GM23248 (cell line): Measurements from ENCODE around the gene GPR149. TPM values are rescaled to one million over a fixed set of nuclear protein-coding genes. Genes with fewer than 3 reads are reported as not detected.

Source experiments
- DNase-seq: peaks from one replicate; pipeline ENCODE4 v3.0.0-alpha.2; 2015
- H2AFZ ChIP-seq: fragments of 200-600 bp; sonication (generic); 2 replicates; pipeline ENCODE4 v1.6.1; 2016; ENCODE audit warnings: antibody characterized with exemption
- H3F3A ChIP-seq: fragments of 200-600 bp; sonication (generic); 2 replicates; pipeline ENCODE4 v1.6.1; 2016; ENCODE audit warnings: mild to moderate bottlenecking, antibody characterized with exemption, mixed run types; ENCODE audit not compliant: insufficient read depth
- H3K27ac ChIP-seq: fragments of 200-600 bp; sonication (generic); 2 replicates; pipeline ENCODE4 v1.5.1; 2016; ENCODE audit warnings: mild to moderate bottlenecking
- H3K27me3 ChIP-seq: fragments of 200-600 bp; sonication (generic); replicated peaks from 2 replicates; pipeline ENCODE4 v1.6.1; 2016; ENCODE audit warnings: mild to moderate bottlenecking; ENCODE audit not compliant: insufficient read depth
- H3K36me3 ChIP-seq: fragments of 200-600 bp; sonication (generic); 2 replicates; pipeline ENCODE4 v1.6.1; 2016; ENCODE audit warnings: low read depth, mild to moderate bottlenecking
- H3K4me1 ChIP-seq: fragments of 200-600 bp; sonication (generic); 2 replicates; pipeline ENCODE4 v1.6.1; 2016; ENCODE audit warnings: mild to moderate bottlenecking; ENCODE audit not compliant: insufficient read depth
- H3K4me2 ChIP-seq: fragments of 200-600 bp; sonication (generic); one replicate; pipeline ENCODE4 v1.6.1; 2016; ENCODE audit warnings: mild to moderate bottlenecking; ENCODE audit not compliant: unreplicated experiment
- H3K4me3 ChIP-seq: fragments of 200-600 bp; sonication (generic); 2 replicates; pipeline ENCODE4 v1.5.1; 2016; ENCODE audit warnings: mild to moderate bottlenecking
- H3K79me2 ChIP-seq: fragments of 200-600 bp; sonication (generic); 2 replicates; pipeline ENCODE4 v1.6.1; 2016; ENCODE audit warnings: mild to moderate bottlenecking; ENCODE audit not compliant: insufficient read depth
- H3K9ac ChIP-seq: fragments of 200-600 bp; sonication (generic); 2 replicates; pipeline ENCODE4 v1.6.1; 2016; ENCODE audit warnings: mild to moderate bottlenecking
- H3K9me2 ChIP-seq: fragments of 200-600 bp; sonication (generic); 2 replicates; pipeline ENCODE4 v1.6.1; 2016; ENCODE audit warnings: mixed run types, mild to moderate bottlenecking, moderate library complexity; ENCODE audit not compliant: insufficient read depth
- H3K9me3 ChIP-seq: fragments of 200-600 bp; sonication (generic); one replicate; pipeline ENCODE4 v1.6.1; 2017; ENCODE audit warnings: low read depth
- H4K20me1 ChIP-seq: fragments of 200-600 bp; sonication (generic); 2 replicates; pipeline ENCODE4 v1.6.0; 2016; ENCODE audit not compliant: insufficient read depth
- EZH2 ChIP-seq: fragments of 200-600 bp; sonication (generic); IDR thresholded peaks from 2 replicates; pipeline ENCODE4 v1.6.1; 2018; ENCODE audit warnings: antibody characterized with exemption, mild to moderate bottlenecking; ENCODE audit not compliant: insufficient read depth, poor library complexity, severe bottlenecking
- EZH2phosphoT487 ChIP-seq: fragments of 200-600 bp; sonication (generic); IDR thresholded peaks from 2 replicates; pipeline ENCODE4 v1.6.1; 2018; ENCODE audit warnings: antibody characterized with exemption, moderate library complexity, mild to moderate bottlenecking, low read depth; ENCODE audit not compliant: insufficient read depth
- WGBS, 2 experiments: methylation state at CpG; one replicate each; pipeline ENCODE4 v1.1.6; 2015 to 2017; ENCODE audit warnings: low lambda C conversion rate in 2 of 2, low coverage in 1 of 2; ENCODE audit errors: missing lambda C conversion rate in 2 of 2; 5-methylcytosine and 5-hydroxymethylcytosine counted together
- in situ Hi-C: fragments of 300-500 bp; cut with MboI; formaldehyde crosslinking; loops from 2 replicates; pipeline ENCODE4 v1.15.0; 2020
- polyA plus RNA-seq: library from polyadenylated mRNA; unstranded; fragments of >200 nt; fragmentation: Nextera tagmentation; extraction: Ambion mirVana; gene quantifications from 2 replicates; pipeline ENCODE4 v1.2.1, GENCODE V29; 2016
- total RNA-seq: library from RNA; depleted of rRNA; stranded (reverse); fragments of >200 nt; shearing (Covaris generic); gene quantifications from 2 replicates; pipeline ENCODE4 v1.2.3, GENCODE V29; 2014

The GPR149 gene
- total and polyA plus RNA-seq, 2 experiments from 2014 or later, result not detected

GRCh38 chr3:154324919-154325318 is 105.1 kb downstream of the GPR149 start:
- H3K36me3 ChIP-seq, result no peaks in the 10 kb centered on the region
- H4K20me1 ChIP-seq, result no peaks in the 10 kb centered on the region
- no peaks in the 10 kb centered on the region for H3K27me3 ChIP-seq
- peak overlapping the region; percentile 91 for H3K4me2 ChIP-seq
- peaks cover 43% of the 10 kb centered on the region for H3K79me2 ChIP-seq
- TF ChIP-seq EZH2 (no peak), EZH2phosphoT487 (no peak)
- no peaks in the 10 kb centered on the region for H3F3A ChIP-seq
- in situ Hi-C loops, result loop anchor here (25.0 kb wide), 1 partner anchor 987 kb away; no protein-coding TSS in a partner anchor
- peak overlapping the region; percentile 88 for H3K4me3 ChIP-seq
- no peaks in the 10 kb centered on the region for H3K9me3 ChIP-seq
- DNase-seq, result peak; percentile 23
- peak overlapping the region; percentile 93 for H3K27ac ChIP-seq
- H3K4me1 ChIP-seq, result peaks cover 14% of the 10 kb centered on the region
- no peaks in the 10 kb centered on the region for H3K9me2 ChIP-seq
- H2AFZ ChIP-seq, result peak overlapping the region; percentile 96
- WGBS, 2 experiments, result 45 to 56% methylated on average over 3 of the region's 3 CpGs
- H3K9ac ChIP-seq, result peak overlapping the region; percentile 98

GRCh38 chr3:154323891-154324738 is 105.9 kb downstream of the GPR149 start, which contains the start of gene DHX36:
Gene DHX36, minus strand, starts transcription at chr3:154324487. Its CDS starts 71 bp downstream, at chr3:154324416.
- Histone ChIP-seq H4K20me1 (no peaks in the 10 kb centered on the region), H3K4me2 (peak within 1 kb of the TSS; percentile 91), H3K36me3 (no peaks in the 10 kb centered on the region), H3K9ac (peak within 1 kb of the TSS; percentile 98), H3K9me3 (no peaks in the 10 kb centered on the region), H3K27me3 (no peaks in the 10 kb centered on the region), H2AFZ (peak within 1 kb of the TSS; percentile 96), H3K9me2 (no peaks in the 10 kb centered on the region), H3K27ac (peak within 1 kb of the TSS; percentile 93), H3K4me1 (peaks cover 14% of the 10 kb centered on the region), H3K4me3 (peak within 1 kb of the TSS; percentile 88), H3F3A (no peaks in the 10 kb centered on the region), H3K79me2 (peaks cover 51% of the 10 kb centered on the region)
- TF ChIP-seq EZH2 (no peak), EZH2phosphoT487 (no peak)
- in situ Hi-C loops, result no loop called here
- DNase-seq, result peak; percentile 98
- WGBS, 2 experiments, result 0% methylated on average over 26 to 45 of the region's 45 CpGs

- Histone ChIP-seq H3K79me2 (peaks cover 92% of the 10 kb centered on the region), H3K27me3 (no peaks in the 10 kb centered on the region), H3K27ac (peak overlapping the region; percentile 28), H2AFZ (no peak overlapping the region), H3K9me2 (no peaks in the 10 kb centered on the region), H3K9ac (0 out of 2 replicates have a peak overlapping the region, but pooled peaks have one; percentile 1), H3K4me2 (peak overlapping the region; percentile 0), H3K36me3 (peaks cover 29% of the 10 kb centered on the region), H3K4me3 (no peak overlapping the region), H3K9me3 (no peaks in the 10 kb centered on the region), H4K20me1 (0 out of 2 replicates have a peak, but pooled peaks cover 4% of the 10 kb centered on the region), H3K4me1 (peaks cover 13% of the 10 kb centered on the region), H3F3A (peaks cover 22% of the 10 kb centered on the region)
- peak; percentile 45 for DNase-seq
- WGBS, 2 experiments, result 73 to 74% methylated on average over 5 of the region's 5 CpGs
- TF ChIP-seq EZH2 (no peak), EZH2phosphoT487 (no peak)
- in situ Hi-C loops, result no loop called here
Observed at GRCh38 chr3:154316974-154317767, 112.8 kb downstream of the GPR149 start.

- H3F3A ChIP-seq, result peaks cover 22% of the 10 kb centered on the region
- no peak overlapping the region for H3K9ac ChIP-seq
- WGBS, 2 experiments, result 86 to 88% methylated on average over 1 of the region's 1 CpG
- no peak overlapping the region for H2AFZ ChIP-seq
- TF ChIP-seq EZH2phosphoT487 (no peak), EZH2 (no peak)
- in situ Hi-C loops, result no loop called here
- no peaks in the 10 kb centered on the region for H3K9me2 ChIP-seq
- no peak overlapping the region for H3K27ac ChIP-seq
- H3K79me2 ChIP-seq, result peaks cover 76% of the 10 kb centered on the region
- peaks cover 42% of the 10 kb centered on the region for H3K36me3 ChIP-seq
- H3K4me2 ChIP-seq, result no peak overlapping the region
- no peak for DNase-seq
- peaks cover 11% of the 10 kb centered on the region for H3K4me1 ChIP-seq
- no peak overlapping the region for H3K4me3 ChIP-seq
- no peaks in the 10 kb centered on the region for H3K9me3 ChIP-seq
- H3K27me3 ChIP-seq, result no peaks in the 10 kb centered on the region
- 0 out of 2 replicates have a peak, but pooled peaks cover 4% of the 10 kb centered on the region for H4K20me1 ChIP-seq
Observed at GRCh38 chr3:154314152-154314551, 115.8 kb downstream of the GPR149 start.
